ENCODE results near the gene LRP5.
"Not testable (repeated sequence)": the region's sequence is repeated elsewhere in the genome, so short reads cannot be mapped to it uniquely, and the experiment has no call there.

LRP5 gene

GRCh38 chr11:68424981-68425865 lies 112.8 kb downstream of the LRP5 start:
- no peak for DNase-seq

- no peak for DNase-seq
Observed at GRCh38 chr11:68425866-68426380, 113.5 kb downstream of the LRP5 start.

GRCh38 chr11:68429661-68430060 lies 117.3 kb downstream of the LRP5 start:
- DNase-seq, result no peak

- DNase-seq, result no peak
Observed at GRCh38 chr11:68430384-68430783, 118.0 kb downstream of the LRP5 start.

GRCh38 chr11:68430801-68431200 lies 118.4 kb downstream of the LRP5 start:
- DNase-seq, result no peak

- no peak for DNase-seq
Observed at GRCh38 chr11:68431984-68432645, 119.7 kb downstream of the LRP5 start.

- no peak for DNase-seq
Observed at GRCh38 chr11:68432874-68433273, 120.5 kb downstream of the LRP5 start.

GRCh38 chr11:68433541-68433940 lies 121.2 kb downstream of the LRP5 start:
- no peak for DNase-seq

GRCh38 chr11:68434159-68434558 lies 121.8 kb downstream of the LRP5 start:
- DNase-seq, result not testable (repeated sequence)

GRCh38 chr11:68436162-68436888 lies 123.9 kb downstream of the LRP5 start:
- DNase-seq, result no peak

- DNase-seq, result no peak
Observed at GRCh38 chr11:68436985-68437926, 124.9 kb downstream of the LRP5 start.

- DNase-seq, result no peak
Observed at GRCh38 chr11:68437927-68438657, 125.7 kb downstream of the LRP5 start.

GRCh38 chr11:68438658-68439259 lies 126.4 kb downstream of the LRP5 start:
- DNase-seq, result no peak

- no peak for DNase-seq
Observed at GRCh38 chr11:68439355-68440065, 127.1 kb downstream of the LRP5 start.

GRCh38 chr11:68440224-68440623 lies 127.8 kb downstream of the LRP5 start:
- no peak for DNase-seq

- DNase-seq, result no peak
Observed at GRCh38 chr11:68441466-68442230, 129.3 kb downstream of the LRP5 start.

GRCh38 chr11:68442433-68442832 lies 130.0 kb downstream of the LRP5 start:
- no peak for DNase-seq

- no peak for DNase-seq
Observed at GRCh38 chr11:68444566-68444965, 132.2 kb downstream of the LRP5 start.

- no peak for DNase-seq
Observed at GRCh38 chr11:68445531-68446035, 133.2 kb downstream of the LRP5 start.
